IgD-negative memory B cell (primary cell): Measurements from ENCODE around the gene PAX7. TPM values are rescaled to one million over a fixed set of nuclear protein-coding genes. Genes with fewer than 3 reads are reported as not detected.
A peak's percentile ranks its signal among the peaks of the same experiment; 100 is the strongest.

ENCODE experiments used
- H3K27ac Mint-ChIP-seq, 3 donors: one replicate each; pipeline ENCODE4 v1.8.0; 2020 to 2022; ENCODE audit warnings: mild to moderate bottlenecking in 3 of 3, mixed read lengths in 3 of 3, moderate library complexity in 1 of 3
- H3K27me3 Mint-ChIP-seq: one replicate; pipeline ENCODE4 v1.8.0; 2021; ENCODE audit warnings: mixed read lengths
- H3K36me3 Mint-ChIP-seq: one replicate; pipeline ENCODE4 v1.8.0; 2020; ENCODE audit warnings: mild to moderate bottlenecking, mixed read lengths
- H3K4me1 Mint-ChIP-seq, 3 donors: one replicate each; pipeline ENCODE4 v1.8.0; 2020 to 2022; ENCODE audit warnings: mixed read lengths in 3 of 3, mild to moderate bottlenecking in 1 of 3
- H3K4me3 Mint-ChIP-seq, 4 donors: one replicate each; pipeline ENCODE4 v1.8.0; 2020 to 2022; ENCODE audit warnings: mild to moderate bottlenecking in 4 of 4, mixed read lengths in 4 of 4, moderate library complexity in 3 of 4
- H3K9me3 Mint-ChIP-seq, 3 donors: one replicate each; pipeline ENCODE4 v1.8.0; 2020 to 2021; ENCODE audit warnings: mixed read lengths in 3 of 3, mild to moderate bottlenecking in 1 of 3
- polyA plus RNA-seq: library from polyadenylated mRNA; unstranded; fragments of 300-500 nt; fragmentation: Illumina TruSeq; gene quantifications from one replicate; pipeline ENCODE4 v1.2.3, GENCODE V29; 2021

Gene PAX7
- polyA plus RNA-seq, 1 donor from 2014 or later: not detected

- peaks cover 0 to 3% (median 0%) of the 10 kb centered on the region in 3 donors for H3K9me3 Mint-ChIP-seq
- peaks cover 25% of the 10 kb centered on the region for H3K27me3 Mint-ChIP-seq
- no peaks in the 10 kb centered on the region for H3K4me1 Mint-ChIP-seq
- no peak overlapping the region for H3K4me3 Mint-ChIP-seq
- H3K27ac Mint-ChIP-seq: no peak overlapping the region
- H3K36me3 Mint-ChIP-seq: peaks cover 4% of the 10 kb centered on the region
Observed at GRCh38 chr1:18769140-18769539, 138.5 kb downstream of the PAX7 start.

GRCh38 chr1:18770799-18771198, 140.2 kb downstream of the PAX7 start:
- peaks cover 20% of the 10 kb centered on the region for H3K27me3 Mint-ChIP-seq
- H3K4me3 Mint-ChIP-seq: no peak overlapping the region
- no peak overlapping the region for H3K27ac Mint-ChIP-seq

DNA sequence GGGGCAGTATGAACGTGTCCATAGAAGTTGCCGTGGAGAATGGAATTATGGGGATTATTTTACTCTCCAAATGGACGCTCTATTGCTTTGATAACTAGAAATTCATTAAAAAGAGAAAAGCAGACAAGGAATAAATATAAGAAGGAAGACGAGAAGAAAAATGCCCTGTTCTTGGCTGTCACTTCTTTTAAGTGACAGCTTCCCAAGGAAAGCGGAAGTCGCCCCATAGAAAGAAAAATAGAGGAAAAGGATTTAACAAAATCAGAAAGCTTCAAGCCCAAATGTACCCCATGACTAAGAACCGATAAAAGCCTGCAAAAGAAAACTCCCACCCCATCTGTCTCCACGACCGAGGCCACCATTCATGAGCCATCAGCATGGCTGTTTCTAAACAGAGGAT, 143.1 kb downstream of the PAX7 start:
- no peaks in the 10 kb centered on the region for H3K9me3 Mint-ChIP-seq
- H3K4me1 Mint-ChIP-seq: no peaks in the 10 kb centered on the region
- peaks cover 4% of the 10 kb centered on the region for H3K36me3 Mint-ChIP-seq
- H3K27ac Mint-ChIP-seq: peak overlapping the region in 1 of 3 donors; percentile 41
- no peak overlapping the region for H3K4me3 Mint-ChIP-seq
- H3K27me3 Mint-ChIP-seq: peaks cover 20% of the 10 kb centered on the region

More at GRCh38 chr1:18770799-18771198, 140.2 kb downstream of the PAX7 start:
- Mint-ChIP-seq H3K4me1 (no peaks in the 10 kb centered on the region), H3K9me3 (no peaks in the 10 kb centered on the region), H3K36me3 (peaks cover 4% of the 10 kb centered on the region)

- H3K9me3 Mint-ChIP-seq: no peaks in the 10 kb centered on the region
- H3K27ac Mint-ChIP-seq: no peak overlapping the region
- H3K4me3 Mint-ChIP-seq: no peak overlapping the region
- peaks cover 18% of the 10 kb centered on the region for H3K27me3 Mint-ChIP-seq
- H3K36me3 Mint-ChIP-seq: peaks cover 3% of the 10 kb centered on the region
- H3K4me1 Mint-ChIP-seq: no peaks in the 10 kb centered on the region
Observed at GRCh38 chr1:18775341-18775740, 144.7 kb downstream of the PAX7 start.

DNA sequence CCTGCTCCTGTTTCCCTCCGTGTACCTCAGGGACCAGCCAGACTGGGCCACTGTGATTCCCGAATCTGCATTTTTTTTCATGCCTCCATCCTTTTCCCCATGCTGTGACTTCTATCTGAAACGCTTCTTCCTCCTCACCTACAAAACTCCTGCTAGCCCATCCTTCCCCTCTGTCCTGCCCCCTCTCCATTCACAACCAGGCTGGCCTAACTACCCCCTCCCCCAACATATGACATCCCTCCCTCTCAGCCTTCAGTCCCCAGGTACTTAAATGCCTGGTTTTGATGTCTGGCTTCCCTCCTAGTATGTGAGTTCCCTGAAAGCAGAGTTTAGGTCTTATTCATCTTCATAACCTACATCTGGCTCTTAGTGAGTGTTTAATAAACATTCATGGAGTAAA, 146.1 kb downstream of the PAX7 start:
- H3K9me3 Mint-ChIP-seq: no peaks in the 10 kb centered on the region
- peaks cover 3% of the 10 kb centered on the region for H3K36me3 Mint-ChIP-seq
- H3K27me3 Mint-ChIP-seq: peaks cover 24% of the 10 kb centered on the region
- H3K27ac Mint-ChIP-seq: no peak overlapping the region
- no peaks in the 10 kb centered on the region for H3K4me1 Mint-ChIP-seq
- H3K4me3 Mint-ChIP-seq: no peak overlapping the region

DNA sequence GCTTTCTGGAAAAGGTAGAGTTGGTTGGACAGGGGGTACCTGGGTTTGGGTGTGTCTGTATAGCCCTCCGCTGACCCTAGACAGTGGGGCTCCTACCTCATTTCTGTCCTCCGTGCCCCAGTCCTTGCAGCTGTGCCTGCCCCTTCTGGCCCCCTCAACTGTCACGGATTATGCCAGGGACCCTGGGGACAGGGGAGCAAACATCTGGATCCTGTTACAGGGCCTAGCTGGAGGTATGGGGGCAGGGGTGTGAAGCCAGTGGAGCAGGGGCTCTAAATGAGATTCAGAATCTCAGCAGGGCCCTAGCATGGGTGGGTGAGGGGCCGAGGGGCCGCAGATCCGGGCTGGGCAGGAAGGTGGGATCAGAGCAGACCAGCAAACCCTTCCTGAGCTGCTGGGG, 147.8 kb downstream of the PAX7 start:
- Mint-ChIP-seq H3K9me3 (no peaks in the 10 kb centered on the region), H3K27ac (no peak overlapping the region), H3K4me3 (no peak overlapping the region), H3K27me3 (peaks cover 28% of the 10 kb centered on the region), H3K4me1 (no peaks in the 10 kb centered on the region), H3K36me3 (peaks cover 3% of the 10 kb centered on the region)

DNA sequence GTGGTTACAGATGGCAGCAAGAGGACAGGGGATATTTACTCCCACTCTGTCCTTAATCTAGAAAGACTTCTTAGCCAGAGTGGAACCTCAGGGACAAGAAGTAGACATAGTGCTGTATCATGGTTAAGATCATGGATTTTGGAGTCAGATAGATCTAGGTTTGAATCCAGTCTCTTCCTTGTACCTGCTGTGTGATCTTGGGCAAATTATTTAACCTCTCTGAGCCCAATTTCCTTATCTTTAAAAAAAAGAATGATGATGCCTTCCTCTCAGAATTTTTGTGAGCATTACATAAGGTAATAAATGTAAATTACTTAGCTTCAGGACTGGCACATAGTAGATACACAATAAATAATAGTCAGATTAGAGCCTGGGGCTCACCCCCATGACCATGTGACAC, 150.4 kb downstream of the PAX7 start:
- no peak overlapping the region for H3K4me3 Mint-ChIP-seq
- peaks cover 21% of the 10 kb centered on the region for H3K27me3 Mint-ChIP-seq
- no peaks in the 10 kb centered on the region for H3K4me1 Mint-ChIP-seq
- no peak overlapping the region for H3K27ac Mint-ChIP-seq
- H3K36me3 Mint-ChIP-seq: no peaks in the 10 kb centered on the region
- no peaks in the 10 kb centered on the region for H3K9me3 Mint-ChIP-seq

- Mint-ChIP-seq H3K27me3 (peaks cover 21% of the 10 kb centered on the region), H3K36me3 (no peaks in the 10 kb centered on the region), H3K27ac (no peak overlapping the region), H3K4me3 (no peak overlapping the region), H3K4me1 (no peaks in the 10 kb centered on the region), H3K9me3 (peaks cover 0 to 2% (median 0%) of the 10 kb centered on the region in 3 donors)
Observed at GRCh38 chr1:18783705-18784481, 153.2 kb downstream of the PAX7 start.

DNA sequence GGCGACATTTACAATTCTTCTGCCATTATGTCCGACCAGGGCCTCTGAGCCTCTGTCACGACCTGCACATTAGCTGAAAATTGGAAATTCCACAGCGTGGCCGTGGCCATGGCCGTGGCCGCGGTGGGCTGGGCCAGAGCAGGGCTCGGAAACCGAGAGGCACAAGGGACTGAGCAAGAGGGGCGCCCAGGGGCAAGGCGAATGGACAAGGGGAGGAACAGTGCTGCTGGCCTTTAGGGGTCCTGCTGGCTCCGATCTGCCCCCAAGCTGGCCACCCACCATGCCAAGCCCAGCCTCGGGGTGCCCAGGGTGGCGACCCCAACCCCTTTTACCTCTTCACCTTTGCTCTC, 153.8 kb downstream of the PAX7 start:
- H3K36me3 Mint-ChIP-seq: no peaks in the 10 kb centered on the region
- H3K27ac Mint-ChIP-seq: no peak overlapping the region
- H3K27me3 Mint-ChIP-seq: peaks cover 21% of the 10 kb centered on the region
- H3K4me1 Mint-ChIP-seq: no peaks in the 10 kb centered on the region
- H3K4me3 Mint-ChIP-seq: no peak overlapping the region
- H3K9me3 Mint-ChIP-seq: peaks cover 0 to 2% (median 0%) of the 10 kb centered on the region in 3 donors

DNA sequence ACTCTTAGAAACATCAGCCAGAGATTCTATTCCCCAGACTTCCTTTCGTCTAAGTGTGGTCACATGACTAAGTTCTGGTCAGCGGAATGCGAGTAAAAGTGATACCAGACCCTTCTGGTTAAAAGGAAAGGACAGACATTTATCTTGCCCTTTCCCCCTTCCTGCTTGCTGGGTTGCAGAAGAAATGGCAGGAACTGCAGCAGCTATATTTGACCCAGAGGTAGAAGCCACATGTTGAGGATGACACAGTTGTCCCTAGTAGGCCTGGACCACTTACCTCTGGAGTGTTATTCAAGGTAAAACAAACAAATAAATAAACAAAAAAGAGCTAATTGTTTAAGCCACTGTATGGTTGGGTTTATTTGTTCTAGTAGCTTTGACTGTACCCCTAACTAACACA, 155.5 kb downstream of the PAX7 start:
- no peaks in the 10 kb centered on the region for H3K36me3 Mint-ChIP-seq
- peaks cover 24% of the 10 kb centered on the region for H3K27me3 Mint-ChIP-seq

GRCh38 chr1:18787825-18788385, 157.3 kb downstream of the PAX7 start:
- Mint-ChIP-seq H3K27ac (no peak overlapping the region), H3K27me3 (peaks cover 16% of the 10 kb centered on the region)

More for the DNA sequence above, 155.5 kb downstream of the PAX7 start:
- H3K4me1 Mint-ChIP-seq: no peaks in the 10 kb centered on the region
- no peak overlapping the region for H3K4me3 Mint-ChIP-seq
- no peak overlapping the region for H3K27ac Mint-ChIP-seq
- H3K9me3 Mint-ChIP-seq: peaks cover 0 to 2% (median 0%) of the 10 kb centered on the region in 3 donors

GRCh38 chr1:18789246-18789645, 158.6 kb downstream of the PAX7 start:
- Mint-ChIP-seq H3K9me3 (peaks cover 0 to 10% (median 9%) of the 10 kb centered on the region in 3 donors), H3K27ac (no peak overlapping the region)

More at GRCh38 chr1:18787825-18788385, 157.3 kb downstream of the PAX7 start:
- H3K4me3 Mint-ChIP-seq: no peak overlapping the region
- peaks cover 0 to 10% (median 9%) of the 10 kb centered on the region in 3 donors for H3K9me3 Mint-ChIP-seq
- H3K36me3 Mint-ChIP-seq: no peaks in the 10 kb centered on the region
- no peaks in the 10 kb centered on the region for H3K4me1 Mint-ChIP-seq

DNA sequence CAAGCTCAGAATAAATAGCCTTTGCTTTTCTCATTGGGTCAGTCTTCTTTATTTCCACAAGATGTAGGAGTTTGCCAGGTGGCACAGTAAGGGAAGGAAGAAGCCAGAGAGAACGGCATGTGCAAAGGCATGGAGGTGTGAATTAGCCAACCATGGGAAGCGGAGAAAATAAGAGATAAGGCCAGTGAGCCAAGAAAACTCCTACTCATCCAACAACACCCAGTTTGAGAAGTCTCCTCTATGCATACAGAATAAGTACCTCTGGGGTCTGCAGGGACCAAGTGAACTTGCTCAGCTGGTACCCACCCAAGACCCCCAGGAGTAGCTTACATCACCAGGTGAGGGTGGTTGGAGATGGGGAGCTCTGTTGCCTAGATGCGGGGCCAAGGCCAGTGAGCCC, 162.1 kb downstream of the PAX7 start:
- Mint-ChIP-seq H3K27ac (no peak overlapping the region), H3K9me3 (peaks cover 0 to 10% (median 8%) of the 10 kb centered on the region in 3 donors), H3K27me3 (peaks cover 17% of the 10 kb centered on the region), H3K4me1 (peaks cover 0 to 2% (median 0%) of the 10 kb centered on the region in 3 donors), H3K36me3 (peaks cover 1% of the 10 kb centered on the region), H3K4me3 (no peak overlapping the region)

More at GRCh38 chr1:18789246-18789645, 158.6 kb downstream of the PAX7 start:
- H3K4me3 Mint-ChIP-seq: no peak overlapping the region
- H3K27me3 Mint-ChIP-seq: peaks cover 17% of the 10 kb centered on the region
- no peaks in the 10 kb centered on the region for H3K36me3 Mint-ChIP-seq
- peaks cover 0 to 2% (median 0%) of the 10 kb centered on the region in 3 donors for H3K4me1 Mint-ChIP-seq

DNA sequence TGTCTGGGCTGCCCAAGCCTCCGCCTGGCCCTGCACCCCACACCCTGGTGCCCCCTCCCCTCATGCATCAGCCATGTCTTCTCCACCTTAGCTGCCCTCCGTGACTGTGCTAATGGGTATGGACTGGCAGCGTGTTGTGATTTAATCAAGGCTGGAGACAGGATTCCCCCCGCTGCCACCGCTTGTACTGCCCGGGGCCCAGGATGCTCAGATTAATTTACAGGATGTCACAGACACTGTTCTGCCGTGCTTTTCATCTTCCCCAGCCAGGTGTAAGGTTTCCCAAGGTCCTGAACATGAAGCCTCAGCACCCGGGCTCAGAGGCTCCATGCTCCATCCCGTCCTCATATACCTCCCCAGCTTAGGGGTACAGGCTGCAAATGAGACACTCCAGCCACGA, 162.5 kb downstream of the PAX7 start:
- Mint-ChIP-seq H3K9me3 (peaks cover 0 to 10% (median 8%) of the 10 kb centered on the region in 3 donors), H3K27ac (no peak overlapping the region), H3K36me3 (peaks cover 1% of the 10 kb centered on the region), H3K27me3 (peaks cover 17% of the 10 kb centered on the region), H3K4me3 (no peak overlapping the region), H3K4me1 (peaks cover 0 to 2% (median 0%) of the 10 kb centered on the region in 3 donors)

- Mint-ChIP-seq H3K36me3 (peaks cover 1% of the 10 kb centered on the region), H3K9me3 (peaks cover 0 to 10% (median 8%) of the 10 kb centered on the region in 3 donors), H3K4me1 (peaks cover 0 to 2% (median 0%) of the 10 kb centered on the region in 3 donors), H3K27ac (no peak overlapping the region), H3K27me3 (peaks cover 17% of the 10 kb centered on the region), H3K4me3 (no peak overlapping the region)
Observed at GRCh38 chr1:18794051-18794450, 163.4 kb downstream of the PAX7 start.

DNA sequence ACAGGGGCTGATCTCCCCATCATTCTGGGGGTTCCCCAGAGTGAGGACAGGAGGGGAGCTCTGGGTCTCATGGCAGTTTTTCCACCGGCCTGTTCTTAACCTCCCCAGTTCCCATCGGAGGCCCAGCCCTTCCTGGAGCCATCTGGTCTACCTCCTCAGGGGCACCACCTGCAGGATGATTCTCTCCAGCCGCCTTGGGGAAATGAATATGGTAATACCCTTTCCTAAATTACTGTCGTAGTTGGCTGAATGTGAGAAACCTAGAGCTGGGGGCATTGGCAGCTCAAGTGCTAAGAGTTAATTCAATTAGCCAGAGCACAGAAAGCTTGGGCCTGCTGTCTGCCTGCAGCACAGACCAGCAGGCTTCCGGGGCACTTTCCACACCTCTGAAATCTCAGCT, 163.9 kb downstream of the PAX7 start:
- H3K4me1 Mint-ChIP-seq: peaks cover 0 to 2% (median 0%) of the 10 kb centered on the region in 3 donors
- no peak overlapping the region for H3K4me3 Mint-ChIP-seq
- peaks cover 0 to 10% (median 8%) of the 10 kb centered on the region in 3 donors for H3K9me3 Mint-ChIP-seq
- H3K27me3 Mint-ChIP-seq: peaks cover 17% of the 10 kb centered on the region
- H3K36me3 Mint-ChIP-seq: peaks cover 1% of the 10 kb centered on the region
- no peak overlapping the region for H3K27ac Mint-ChIP-seq
